Hippocampal formation (tissue), 2 donors: ENCODE data around the gene TSPOAP1.
"Not testable (repeated sequence)": the region's sequence is repeated elsewhere in the genome, so short reads cannot be mapped to it uniquely, and the experiment has no call there.

Experiments
- DNase-seq, 2 donors: peaks; one replicate each; lab custom pipeline; 2025; lab: John Stamatoyannopoulos, UW

TSPOAP1 gene

DNA sequence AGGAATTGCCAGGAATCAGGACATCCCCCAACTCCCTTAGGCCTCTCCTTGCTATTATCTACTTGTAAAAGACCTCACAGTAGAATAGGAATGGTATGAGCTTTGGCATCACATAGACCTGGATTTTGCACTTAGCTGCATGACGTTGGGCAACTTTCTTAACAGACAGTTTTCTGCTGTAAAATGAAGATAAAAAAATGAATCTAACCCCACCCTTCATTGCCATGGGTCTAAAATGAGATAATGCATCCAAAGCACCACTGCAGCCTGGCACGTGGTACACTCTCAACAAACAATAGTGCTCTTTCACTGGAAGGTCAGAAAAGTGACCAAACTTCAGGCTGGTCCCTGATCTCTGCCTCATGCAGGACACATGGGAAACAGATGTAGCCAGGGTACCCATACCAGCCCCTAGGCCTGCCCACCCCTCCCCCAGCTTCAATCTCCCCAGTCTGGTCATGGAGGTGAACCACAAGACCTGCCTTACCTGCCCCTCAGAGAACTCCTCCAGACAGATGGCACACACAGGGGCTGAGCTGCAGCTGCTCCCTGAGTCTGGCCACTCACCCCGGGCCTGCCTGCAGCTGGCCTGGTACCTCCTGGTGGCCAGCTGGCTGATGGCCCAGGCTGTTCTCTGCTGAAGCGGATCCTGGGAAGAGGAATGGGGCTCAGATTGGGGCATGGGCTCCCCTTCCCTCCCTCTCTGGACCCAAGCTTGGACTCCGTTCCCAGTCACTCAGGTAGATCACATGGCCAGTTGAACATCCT lies 31.9 kb upstream of the TSPOAP1 start:
- no peak for DNase-seq

GRCh38 chr17:58358408-58359172 lies 30.0 kb upstream of the TSPOAP1 start:
- DNase-seq = no peak

DNA sequence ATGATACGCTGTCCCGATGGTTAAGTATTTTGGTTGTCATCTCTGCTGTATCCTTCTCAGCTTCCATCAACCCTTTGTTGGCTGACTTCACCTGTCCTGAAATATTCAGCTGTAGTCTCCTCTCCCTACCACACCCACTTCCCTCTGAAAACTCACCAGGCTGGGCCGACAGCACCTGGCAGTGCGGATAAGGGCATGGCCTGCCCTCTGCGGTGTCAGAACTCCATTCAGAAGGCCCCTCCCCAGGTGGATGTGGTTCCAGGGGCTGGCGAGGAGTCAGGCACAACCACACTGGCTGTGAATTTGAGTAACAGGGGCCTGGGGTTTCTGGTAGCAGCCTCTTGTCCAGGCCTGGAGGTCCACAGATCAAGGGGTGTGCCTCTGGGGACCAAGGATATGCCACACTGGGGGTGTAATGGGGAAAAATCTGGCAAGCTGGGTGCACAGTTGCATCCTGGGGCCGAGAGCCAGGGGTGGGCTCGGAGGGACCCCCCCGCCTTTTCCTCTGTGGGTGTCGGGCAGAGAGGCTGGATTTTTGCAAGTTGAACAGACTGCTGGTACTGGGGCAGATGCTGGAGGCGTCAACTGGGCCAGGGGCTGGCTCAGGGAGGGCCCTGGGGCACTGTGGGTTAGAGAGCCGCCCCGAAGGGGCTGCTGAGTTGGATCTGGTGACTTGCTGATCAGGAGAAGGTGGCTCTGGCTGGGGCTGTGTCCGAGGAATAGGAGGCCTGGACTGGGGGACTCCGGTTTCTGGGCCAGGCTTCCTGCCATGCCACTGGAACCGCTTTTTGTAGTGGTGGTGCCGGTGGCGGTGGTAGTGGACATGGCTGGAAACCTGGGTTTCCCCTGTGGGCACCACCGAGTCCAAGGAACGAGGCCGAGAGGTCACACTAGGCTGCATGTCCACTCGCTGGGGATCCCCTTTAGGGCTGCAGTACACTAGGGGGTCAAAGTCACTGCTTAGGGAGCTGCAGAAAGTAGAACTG lies 29.0 kb upstream of the TSPOAP1 start:
- no peak for DNase-seq

DNA sequence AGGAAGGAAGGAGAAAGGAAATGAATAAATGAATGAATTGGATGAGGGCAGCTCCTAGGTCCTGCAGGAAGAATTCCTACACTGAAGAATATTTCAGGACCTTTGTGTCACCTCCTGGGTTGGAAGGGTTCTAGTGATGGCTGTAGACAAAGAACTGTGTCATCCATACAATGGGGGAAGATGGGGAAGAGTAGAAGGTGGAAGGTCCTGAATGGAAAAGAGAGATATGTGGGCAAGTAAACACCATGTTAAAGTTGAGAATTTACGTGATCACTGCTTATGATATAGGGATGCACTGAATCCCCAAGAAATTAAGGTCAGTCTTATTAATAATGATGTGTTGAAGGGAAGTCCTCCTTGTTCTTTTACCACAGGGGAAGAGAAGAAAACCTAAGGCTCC lies 27.6 kb upstream of the TSPOAP1 start:
- DNase-seq = no peak

- no peak for DNase-seq
These were observed 26.1 kb upstream of the TSPOAP1 start for GRCh38 chr17:58354541-58355216.

- no peak for DNase-seq
These were observed 24.8 kb upstream of the TSPOAP1 start for GRCh38 chr17:58353389-58353825.

DNA sequence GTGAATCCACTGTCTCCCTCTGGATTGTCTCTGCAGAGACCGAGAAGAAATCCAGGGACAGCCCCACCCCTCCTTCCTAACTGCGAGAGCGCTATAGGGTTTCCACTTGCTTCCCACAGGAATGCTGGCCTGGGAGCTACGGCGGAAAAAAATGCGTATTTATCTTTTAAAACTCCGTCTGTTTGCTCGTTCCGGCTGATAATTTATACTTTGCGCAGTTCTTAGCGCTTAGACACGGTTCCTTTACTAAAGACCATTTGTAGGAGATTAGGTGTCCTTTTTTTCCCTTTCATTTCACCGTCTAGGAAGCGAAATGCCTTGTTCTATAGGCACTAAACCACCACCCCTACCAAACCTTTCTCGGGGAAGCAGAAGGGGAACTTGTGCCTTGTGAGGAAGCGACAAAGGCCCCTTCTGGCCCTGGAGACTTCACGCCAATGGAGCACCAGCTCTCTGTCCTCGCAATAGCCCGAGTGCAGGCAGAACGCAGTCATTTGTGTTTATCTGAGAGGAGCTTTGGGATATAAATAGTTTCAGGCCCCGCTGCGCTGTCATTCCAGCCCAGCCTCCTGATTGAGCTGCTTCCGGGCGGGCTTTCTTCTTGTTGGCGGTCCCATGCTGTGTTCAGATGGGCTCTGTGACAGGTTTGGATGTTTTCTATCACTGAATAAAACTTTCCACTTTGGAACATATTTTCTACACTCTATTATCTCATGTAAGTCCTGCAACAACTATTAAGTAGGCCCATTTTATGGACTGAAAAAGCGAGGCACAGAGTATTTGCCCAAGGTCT lies 24.2 kb upstream of the TSPOAP1 start:
- DNase-seq = no peak

DNA sequence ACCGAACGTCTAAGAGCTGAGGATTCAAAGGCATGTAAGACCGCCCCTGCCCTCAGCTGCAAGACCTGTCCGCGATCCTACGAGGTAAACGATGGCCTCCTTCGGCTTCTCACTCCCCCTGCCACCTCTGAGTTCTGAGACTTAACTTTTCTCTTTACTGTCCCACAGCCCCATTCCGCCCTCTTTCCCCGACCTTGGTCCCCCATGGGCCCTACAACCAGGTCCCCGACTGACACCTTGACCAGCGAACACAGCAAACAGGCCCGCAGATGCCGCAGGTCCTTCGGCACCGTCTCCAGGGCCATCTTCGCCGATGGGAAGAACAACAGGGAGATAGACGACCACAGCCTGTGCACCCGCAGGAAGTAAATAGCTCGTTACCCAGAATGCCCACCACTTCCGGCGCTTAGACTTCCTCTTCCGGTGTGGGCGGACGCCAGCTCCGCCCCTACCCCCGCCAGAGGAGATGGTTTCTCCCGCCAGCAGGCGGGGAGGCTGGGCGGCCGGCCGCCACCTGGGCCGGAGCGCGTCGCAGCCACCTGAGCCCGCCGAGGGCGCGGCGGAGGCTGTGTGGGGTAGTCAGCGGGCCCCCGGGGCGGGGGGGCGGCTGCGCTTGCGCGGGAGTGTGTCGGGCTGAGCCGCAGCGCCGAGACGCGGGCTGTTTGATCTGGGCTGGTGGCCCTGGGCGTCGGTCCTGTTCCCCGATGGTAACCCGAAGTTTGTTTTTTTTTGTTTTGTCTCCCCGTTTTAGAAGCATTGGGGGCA lies 23.4 kb upstream of the TSPOAP1 start, which contains the start of gene SUPT4H1:
TSS of gene SUPT4H1 (minus strand) at position 371 of the 765 bp plus-strand sequence. CDS start at position 305, 66 bp downstream.
- DNase-seq = peak; percentile 72 to 82

DNA sequence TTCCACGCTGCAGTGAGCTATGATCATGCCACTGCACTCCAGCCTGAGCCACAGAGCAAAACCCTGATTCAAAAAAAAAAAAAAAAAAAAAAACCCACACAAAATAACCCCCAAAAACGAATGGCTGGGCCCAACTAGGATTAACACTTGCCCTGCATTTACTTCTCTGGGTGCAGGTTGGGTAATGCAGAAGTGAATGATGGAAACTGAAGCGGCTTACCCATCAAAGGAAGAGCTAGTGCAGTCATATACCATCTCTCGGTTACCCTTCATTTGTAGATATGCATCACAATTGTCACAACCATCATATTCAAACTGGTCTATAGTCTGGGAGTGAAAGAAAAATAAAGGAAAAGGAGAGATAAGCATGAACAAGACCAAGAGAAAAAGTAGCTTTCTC lies 22.6 kb upstream of the TSPOAP1 start:
- DNase-seq = no peak

GRCh38 chr17:58348038-58348437 lies 19.4 kb upstream of the TSPOAP1 start:
- no peak for DNase-seq

- no peak for DNase-seq
These were observed 16.9 kb upstream of the TSPOAP1 start for GRCh38 chr17:58345500-58345899.

GRCh38 chr17:58344791-58345157 lies 16.2 kb upstream of the TSPOAP1 start:
- DNase-seq = no peak

- no peak for DNase-seq
These were observed 15.6 kb upstream of the TSPOAP1 start for GRCh38 chr17:58344047-58344790.

GRCh38 chr17:58343131-58343530 lies 14.5 kb upstream of the TSPOAP1 start:
- DNase-seq = no peak

DNA sequence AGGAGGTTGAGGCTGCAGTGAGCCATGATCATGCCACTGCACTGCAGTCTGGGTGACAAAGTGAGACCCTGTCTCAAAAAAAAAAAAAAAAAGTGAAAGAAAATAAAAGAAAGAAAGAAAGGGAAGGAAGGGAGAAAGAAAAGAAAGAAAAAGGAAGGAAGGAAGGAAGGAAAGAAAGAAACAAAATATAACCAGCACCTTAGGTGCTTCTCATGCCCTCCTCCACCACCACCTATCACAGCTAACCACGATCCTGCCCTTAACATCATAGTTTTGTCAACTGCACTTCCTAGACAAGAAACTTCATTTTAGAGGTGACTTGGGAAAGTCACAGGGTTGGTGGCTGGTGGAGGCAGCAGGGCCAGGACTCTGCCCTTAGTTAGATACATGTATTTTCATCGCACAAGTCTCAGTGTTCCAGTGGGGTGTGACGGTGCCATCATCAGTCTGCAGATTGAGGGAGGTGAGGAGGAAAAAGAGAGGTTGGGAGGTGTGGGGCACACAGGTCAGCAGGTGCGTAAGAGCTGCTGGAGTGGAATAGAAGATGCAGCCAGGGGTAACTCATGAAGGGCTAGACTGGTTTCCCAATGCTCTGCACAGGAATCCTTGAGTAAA lies 13.4 kb upstream of the TSPOAP1 start:
- DNase-seq = no peak

DNA sequence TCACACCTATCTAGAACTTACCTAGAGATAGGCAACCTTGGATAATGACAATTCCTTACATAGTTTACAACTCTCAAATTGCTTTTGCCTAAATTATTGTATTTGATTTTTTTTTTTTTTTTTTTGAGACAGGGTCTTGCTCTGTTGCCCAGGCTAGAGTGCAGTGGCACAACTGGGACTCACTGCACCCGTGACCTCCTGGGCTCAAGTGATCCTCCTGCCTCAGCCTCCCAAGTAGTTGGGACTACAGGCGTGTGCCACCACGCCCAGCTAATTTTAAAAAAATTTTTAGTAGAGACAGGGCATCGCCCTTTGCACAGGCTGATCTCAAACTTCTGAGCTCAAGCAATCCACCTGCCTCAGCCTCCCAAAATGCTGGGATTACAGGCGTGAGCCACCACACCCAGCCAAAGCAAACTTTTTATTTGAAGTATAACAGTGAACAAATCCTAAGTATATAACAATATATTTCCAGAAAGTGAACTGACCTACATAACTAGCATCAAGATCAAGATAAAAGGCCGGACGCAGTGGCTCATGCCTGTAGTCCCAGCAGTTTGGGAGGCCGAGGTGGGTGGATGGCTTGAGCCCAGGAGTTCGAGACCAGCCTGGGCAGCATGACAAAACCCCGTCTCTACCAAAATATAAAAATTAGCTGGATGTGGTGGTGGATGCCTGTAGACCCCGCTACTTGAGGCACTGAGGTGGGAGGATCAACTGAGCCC lies 12.7 kb upstream of the TSPOAP1 start:
- DNase-seq = not testable (repeated sequence)

- DNase-seq = no peak
These were observed 11.8 kb upstream of the TSPOAP1 start for GRCh38 chr17:58340405-58340876.
